H9 (cell line): ENCODE results near the gene SLC15A3. TPM values are rescaled to one million over a fixed set of nuclear protein-coding genes. Genes with fewer than 3 reads are reported as not detected.

Experiments used
- DNase-seq: peaks from one replicate; pipeline ENCODE4 v3.0.0-alpha.2; 2017
- H2AFZ ChIP-seq: one replicate; pipeline ENCODE4 v1.6.1; 2013; ENCODE audit warnings: mild to moderate bottlenecking, low read length, control low read depth, moderate library complexity
- H2AK5ac ChIP-seq: 2 replicates; pipeline ENCODE4 v1.6.1; 2013; ENCODE audit warnings: low read length, control low read depth, mixed read lengths; ENCODE audit not compliant: insufficient read length
- H2BK120ac ChIP-seq: one replicate; pipeline ENCODE4 v1.6.1; 2013; ENCODE audit warnings: low read depth, mild to moderate bottlenecking, low read length, control low read depth, inconsistent platforms; ENCODE audit not compliant: poor library complexity, severe bottlenecking
- H2BK12ac ChIP-seq: 2 replicates; pipeline ENCODE4 v1.6.1; 2013; ENCODE audit warnings: low read length, control low read depth, mixed read lengths, low read depth; ENCODE audit not compliant: insufficient read length
- H2BK15ac ChIP-seq: 2 replicates; pipeline ENCODE4 v1.6.1; 2013; ENCODE audit warnings: low read depth, low read length, control low read depth
- H2BK20ac ChIP-seq: one replicate; pipeline ENCODE4 v1.6.1; 2013; ENCODE audit warnings: low read depth, mild to moderate bottlenecking, low read length, control low read depth, inconsistent platforms; ENCODE audit not compliant: poor library complexity, severe bottlenecking
- H2BK5ac ChIP-seq: 2 replicates; pipeline ENCODE4 v1.6.1; 2013; ENCODE audit warnings: low read length, control low read depth, mixed read lengths; ENCODE audit not compliant: insufficient read length
- H3K14ac ChIP-seq: 2 replicates; pipeline ENCODE4 v1.6.1; 2013; ENCODE audit warnings: low read length, control low read depth; ENCODE audit not compliant: insufficient read depth
- H3K18ac ChIP-seq: 2 replicates; pipeline ENCODE4 v1.6.1; 2013; ENCODE audit warnings: low read depth, mild to moderate bottlenecking, mixed read lengths, low read length, control low read depth; ENCODE audit not compliant: insufficient read length
- H3K23ac ChIP-seq: 2 replicates; pipeline ENCODE4 v1.6.1; 2013; ENCODE audit warnings: low read length, control low read depth, mixed read lengths, low read depth; ENCODE audit not compliant: insufficient read length
- H3K23me2 ChIP-seq: 2 replicates; pipeline ENCODE4 v1.6.1; 2013; ENCODE audit warnings: low read depth, mild to moderate bottlenecking, mixed read lengths, low read length, control low read depth; ENCODE audit not compliant: insufficient read length, poor library complexity, severe bottlenecking
- H3K27ac ChIP-seq: 2 replicates; pipeline ENCODE4 v1.5.1; 2013; ENCODE audit warnings: low read length, control low read depth, mixed read lengths, low read depth; ENCODE audit not compliant: insufficient read length
- H3K27me3 ChIP-seq: 2 replicates; pipeline ENCODE4 v1.6.1; 2013; ENCODE audit warnings: low read length, control low read depth, inconsistent platforms; ENCODE audit not compliant: insufficient read depth
- H3K4ac ChIP-seq: 2 replicates; pipeline ENCODE4 v1.6.1; 2013; ENCODE audit warnings: low read depth, mild to moderate bottlenecking, control low read depth, inconsistent platforms, low read length, moderate library complexity
- H3K4me1 ChIP-seq: 2 replicates; pipeline ENCODE4 v1.6.1; 2013; ENCODE audit warnings: low read length, control low read depth, inconsistent platforms; ENCODE audit not compliant: insufficient read depth
- H3K4me2 ChIP-seq: 2 replicates; pipeline ENCODE4 v1.6.1; 2013; ENCODE audit warnings: low read length, control low read depth, mixed read lengths; ENCODE audit not compliant: insufficient read length, insufficient read depth
- H3K56ac ChIP-seq: 2 replicates; pipeline ENCODE4 v1.6.1; 2013; ENCODE audit warnings: low read depth, mild to moderate bottlenecking, mixed read lengths, low read length, control low read depth; ENCODE audit not compliant: insufficient read length
- H3K79me1 ChIP-seq: 2 replicates; pipeline ENCODE4 v1.6.1; 2013; ENCODE audit warnings: low read depth, mild to moderate bottlenecking, moderate library complexity, low read length, control low read depth, inconsistent platforms; ENCODE audit not compliant: insufficient read depth, poor library complexity, severe bottlenecking
- H3K79me2 ChIP-seq: 2 replicates; pipeline ENCODE4 v1.6.1; 2013; ENCODE audit warnings: low read length, control low read depth, inconsistent platforms; ENCODE audit not compliant: insufficient read depth
- H3K9ac ChIP-seq: 2 replicates; pipeline ENCODE4 v1.6.1; 2013; ENCODE audit warnings: low read length, control low read depth, mixed read lengths; ENCODE audit not compliant: insufficient read length; ENCODE audit errors: extremely low read depth
- H3K9me3 ChIP-seq: one replicate; pipeline ENCODE4 v1.6.1; 2013; ENCODE audit warnings: low read depth, low read length, inconsistent platforms; ENCODE audit not compliant: control insufficient read depth
- H3T11ph ChIP-seq: one replicate; pipeline ENCODE4 v1.6.1; 2013; ENCODE audit warnings: mild to moderate bottlenecking, low read length, control low read depth, inconsistent platforms
- H4K20me1 ChIP-seq: one replicate; pipeline ENCODE4 v1.6.1; 2013; ENCODE audit not compliant: control insufficient read depth, insufficient read length, insufficient read depth
- H4K5ac ChIP-seq: 2 replicates; pipeline ENCODE4 v1.6.1; 2013; ENCODE audit warnings: low read depth, mild to moderate bottlenecking, mixed read lengths, low read length, control low read depth; ENCODE audit not compliant: insufficient read length
- H4K8ac ChIP-seq: replicated peaks from 2 replicates; pipeline ENCODE4 v1.6.1; 2013; ENCODE audit warnings: low read length, control low read depth, mixed read lengths, low read depth; ENCODE audit not compliant: insufficient read length
- H4K91ac ChIP-seq: 2 replicates; pipeline ENCODE4 v1.6.1; 2013; ENCODE audit warnings: low read depth, mild to moderate bottlenecking, moderate library complexity, mixed read lengths, low read length, control low read depth; ENCODE audit not compliant: insufficient read length
- H3K27ac Mint-ChIP-seq, 3 experiments: 2 replicates in 2 of 3; 3 replicates in 1 of 3; pipeline ENCODE4 v1.8.0; 2020 to 2021; ENCODE audit warnings: mixed read lengths in 3 of 3, mild to moderate bottlenecking in 1 of 3, moderate library complexity in 1 of 3
- H3K27me3 Mint-ChIP-seq: 2 replicates; pipeline ENCODE4 v1.8.0; 2021; ENCODE audit warnings: low read depth, mild to moderate bottlenecking, moderate library complexity, mixed read lengths
- H3K36me3 Mint-ChIP-seq, 3 experiments: 2 replicates in 2 of 3; 3 replicates in 1 of 3; pipeline ENCODE4 v1.8.0; 2020 to 2021; ENCODE audit warnings: low read depth in 3 of 3, mixed read lengths in 3 of 3; ENCODE audit not compliant: insufficient read depth in 1 of 3
- H3K4me1 Mint-ChIP-seq, 2 experiments: 2 replicates each; pipeline ENCODE4 v1.8.0; 2020; ENCODE audit warnings: mixed read lengths in 2 of 2
- H3K4me3 Mint-ChIP-seq, 2 experiments: 2 replicates in 1 of 2; 3 replicates in 1 of 2; pipeline ENCODE4 v1.8.0; 2020 to 2021; ENCODE audit warnings: mild to moderate bottlenecking in 2 of 2, mixed read lengths in 2 of 2, moderate library complexity in 1 of 2
- H3K9me3 Mint-ChIP-seq, 2 experiments: 2 replicates in 1 of 2; 3 replicates in 1 of 2; pipeline ENCODE4 v1.8.0; 2020; ENCODE audit warnings: mild to moderate bottlenecking in 2 of 2, mixed read lengths in 2 of 2, moderate library complexity in 1 of 2
- WGBS: extraction: QIAGEN DNeasy Blood & Tissue Kit; methylation state at CpG from one replicate; pipeline ENCODE4 v1.1.7; 2013; ENCODE audit warnings: missing lambda C conversion rate, low lambda C conversion rate, mixed read lengths; ENCODE audit not compliant: insufficient read length; ENCODE audit errors: extremely low coverage; 5-methylcytosine and 5-hydroxymethylcytosine counted together
- total RNA-seq: library from RNA; stranded (reverse); gene quantifications from 2 replicates; pipeline ENCODE4 v1.2.1, GENCODE V29; 2021
- TF ChIP-seq, protein P1 (sequence below): fragments of 200-600 bp; sonication (generic); conservative IDR thresholded peaks from 3 replicates; pipeline ENCODE4 v1.8.0; 2021; ENCODE audit warnings: antibody characterized with exemption, mild to moderate bottlenecking

SLC15A3 gene
- total RNA-seq, 1 experiment from 2014 or later: 7.0 TPM

DNA sequence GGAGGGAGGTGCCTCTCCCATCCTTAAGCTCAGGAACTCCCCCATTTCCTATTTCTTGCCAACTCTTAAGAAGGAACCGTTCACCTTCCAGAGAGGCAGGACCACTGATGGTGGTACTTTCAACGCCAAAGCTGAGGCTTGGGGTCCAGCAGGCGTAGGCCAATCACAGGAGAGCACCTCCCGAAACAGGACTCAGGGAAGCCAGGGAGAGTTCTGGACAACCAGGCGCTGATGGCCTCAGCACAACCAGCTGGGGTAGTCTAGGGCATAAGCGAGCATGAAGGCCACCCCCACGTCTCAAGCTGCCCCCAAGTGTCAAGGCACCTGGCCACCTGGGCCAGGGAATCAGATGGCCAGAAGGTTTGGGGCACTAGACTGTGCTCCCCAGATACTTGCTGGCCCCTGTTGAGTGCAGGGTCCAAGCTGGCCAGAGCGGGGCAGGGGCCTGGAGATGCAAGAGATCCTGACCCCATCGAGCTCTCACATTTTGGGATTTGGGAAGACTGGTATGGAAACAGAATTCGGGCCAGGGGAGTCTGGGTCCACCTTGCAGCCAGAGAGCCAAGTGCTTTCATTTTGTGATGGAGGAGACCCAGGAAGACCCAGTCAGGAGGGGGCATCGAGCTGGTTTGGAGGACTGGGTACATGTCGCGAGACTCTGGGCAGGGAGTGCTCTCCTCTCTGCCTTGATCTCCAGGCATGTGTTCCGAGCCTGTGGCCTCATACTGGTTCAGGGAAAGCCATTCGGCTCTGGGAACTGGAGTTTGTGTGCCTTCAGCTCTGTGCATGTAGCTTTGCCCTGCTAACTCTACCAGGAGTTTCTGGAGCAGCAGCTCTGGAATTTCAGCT is 20.4 kb upstream of the SLC15A3 start:
- Histone ChIP-seq H3K4me2 (no peak overlapping the region), H3T11ph (no peak overlapping the region), H2BK120ac (no peak overlapping the region), H2BK20ac (no peak overlapping the region), H4K5ac (no peak overlapping the region), H3K9ac (no peak overlapping the region), H4K8ac (no peak overlapping the region), H3K27ac (no peak overlapping the region), H3K4ac (no peak overlapping the region), H3K9me3 (no peaks in the 10 kb centered on the region), H3K23me2 (no peaks in the 10 kb centered on the region), H3K27me3 (no peaks in the 10 kb centered on the region), H2AK5ac (no peak overlapping the region), H4K91ac (no peak overlapping the region), H3K79me1 (no peaks in the 10 kb centered on the region), H3K4me1 (no peaks in the 10 kb centered on the region), H2AFZ (no peak overlapping the region), H3K23ac (no peak overlapping the region), H2BK5ac (no peak overlapping the region), H3K56ac (no peak overlapping the region), H4K20me1 (no peaks in the 10 kb centered on the region), H3K14ac (no peak overlapping the region), H3K18ac (no peak overlapping the region), H2BK12ac (no peak overlapping the region), H3K79me2 (no peaks in the 10 kb centered on the region), H2BK15ac (no peak overlapping the region)
- Mint-ChIP-seq H3K4me1 (no peaks in the 10 kb centered on the region), H3K27ac (no peak overlapping the region; a peak in 1 of 7 replicates), H3K27me3 (peaks cover 17% of the 10 kb centered on the region), H3K9me3 (peaks cover 12 to 17% of the 10 kb centered on the region in 2 experiments), H3K4me3 (no peak overlapping the region), H3K36me3 (peaks cover 0 to 7% (median 6%) of the 10 kb centered on the region in 3 experiments; a peak in 5 of 7 replicates)
- no peak for DNase-seq
- no CpG with 5 or more reads among the region's 15 CpGs for WGBS
- TF ChIP-seq, protein P1, sequence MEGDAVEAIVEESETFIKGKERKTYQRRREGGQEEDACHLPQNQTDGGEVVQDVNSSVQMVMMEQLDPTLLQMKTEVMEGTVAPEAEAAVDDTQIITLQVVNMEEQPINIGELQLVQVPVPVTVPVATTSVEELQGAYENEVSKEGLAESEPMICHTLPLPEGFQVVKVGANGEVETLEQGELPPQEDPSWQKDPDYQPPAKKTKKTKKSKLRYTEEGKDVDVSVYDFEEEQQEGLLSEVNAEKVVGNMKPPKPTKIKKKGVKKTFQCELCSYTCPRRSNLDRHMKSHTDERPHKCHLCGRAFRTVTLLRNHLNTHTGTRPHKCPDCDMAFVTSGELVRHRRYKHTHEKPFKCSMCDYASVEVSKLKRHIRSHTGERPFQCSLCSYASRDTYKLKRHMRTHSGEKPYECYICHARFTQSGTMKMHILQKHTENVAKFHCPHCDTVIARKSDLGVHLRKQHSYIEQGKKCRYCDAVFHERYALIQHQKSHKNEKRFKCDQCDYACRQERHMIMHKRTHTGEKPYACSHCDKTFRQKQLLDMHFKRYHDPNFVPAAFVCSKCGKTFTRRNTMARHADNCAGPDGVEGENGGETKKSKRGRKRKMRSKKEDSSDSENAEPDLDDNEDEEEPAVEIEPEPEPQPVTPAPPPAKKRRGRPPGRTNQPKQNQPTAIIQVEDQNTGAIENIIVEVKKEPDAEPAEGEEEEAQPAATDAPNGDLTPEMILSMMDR: no peak
